HUDEP-2 (cell line): ENCODE results near the gene PKD2L1.
"Not testable (repeated sequence)": the region's sequence is repeated elsewhere in the genome, so short reads cannot be mapped to it uniquely, and the experiment has no call there.

Source experiments
- DNase-seq, 76 experiments: peaks; one replicate each; lab custom pipeline; 2025; ENCODE audit not compliant: unreplicated experiment in 76 of 76; lab: John Stamatoyannopoulos, UW

Gene PKD2L1

GRCh38 chr10:100288196-100288595, 41.8 kb downstream of the PKD2L1 start:
- no peak for DNase-seq

GRCh38 chr10:100287756-100288155, 42.3 kb downstream of the PKD2L1 start:
- no peak for DNase-seq

GRCh38 chr10:100286051-100287033, 43.7 kb downstream of the PKD2L1 start, which contains the start of gene BLOC1S2:
Gene BLOC1S2, minus strand, starts transcription at chr10:100286680. Its CDS starts 21 bp downstream, at chr10:100286659.
- peak in 75 of 76 experiments; percentile 25 to 98 (median 80) for DNase-seq

- DNase-seq, result peak in 1 of 76 experiments; percentile 7
These were observed 44.7 kb downstream of the PKD2L1 start for GRCh38 chr10:100285326-100285725.

- no peak for DNase-seq
These were observed 47.1 kb downstream of the PKD2L1 start for GRCh38 chr10:100282907-100283306.

GRCh38 chr10:100276971-100277370, 53.1 kb downstream of the PKD2L1 start:
- DNase-seq, result not testable (repeated sequence)

GRCh38 chr10:100267239-100268104, 62.6 kb downstream of the PKD2L1 start, which contains the start of gene CWF19L1:
Gene CWF19L1, minus strand, starts transcription at chr10:100267638. Its CDS starts 45 bp downstream, at chr10:100267593.
- peak in 74 of 76 experiments; percentile 16 to 82 (median 64) for DNase-seq

- no peak for DNase-seq
These were observed 64.1 kb downstream of the PKD2L1 start for GRCh38 chr10:100265821-100266485.

GRCh38 chr10:100254191-100254590, 75.8 kb downstream of the PKD2L1 start:
- no peak for DNase-seq

- no peak for DNase-seq
These were observed 77.0 kb downstream of the PKD2L1 start for GRCh38 chr10:100253041-100253440.

GRCh38 chr10:100248820-100249219, 81.2 kb downstream of the PKD2L1 start:
- no peak for DNase-seq

GRCh38 chr10:100245484-100246220, 84.4 kb downstream of the PKD2L1 start:
- DNase-seq, result no peak

- DNase-seq, result no peak
These were observed 90.2 kb downstream of the PKD2L1 start for GRCh38 chr10:100239851-100240250.

GRCh38 chr10:100238429-100238828, 91.6 kb downstream of the PKD2L1 start:
- no peak for DNase-seq
